Left ventricle myocardium inferior (tissue), 1 donor: ENCODE results near the gene FBXW8. TPM values are rescaled to one million over a fixed set of nuclear protein-coding genes. Genes with fewer than 3 reads are reported as not detected.

ENCODE experiments used
- DNase-seq: peaks from one replicate; pipeline ENCODE4 v3.0.0-alpha.2; 2020
- H3K27ac ChIP-seq: fragments of 200-600 bp; replicated peaks from 2 replicates; pipeline ENCODE4 v1.8.0; 2021
- H3K27me3 ChIP-seq: fragments of 200-600 bp; 2 replicates; pipeline ENCODE4 v1.8.0; 2021; ENCODE audit warnings: low read depth
- H3K36me3 ChIP-seq: fragments of 200-600 bp; 2 replicates; pipeline ENCODE4 v1.8.0; 2021
- H3K4me1 ChIP-seq: fragments of 200-600 bp; 2 replicates; pipeline ENCODE4 v1.8.0; 2021
- H3K4me3 ChIP-seq: fragments of 200-600 bp; 2 replicates; pipeline ENCODE4 v1.8.0; 2021; ENCODE audit warnings: mild to moderate bottlenecking, moderate library complexity
- H3K9me3 ChIP-seq: fragments of 200-600 bp; replicated peaks from 2 replicates; pipeline ENCODE4 v1.8.0; 2021
- intact Hi-C: fragments of 100-400 bp; cut with micrococcal nuclease; formaldehyde crosslinking; loops from one replicate; pipeline ENCODE4 v1.11.0; 2022
- total RNA-seq: library from RNA; stranded (reverse); fragmentation: NEBNext Ultra II Directional; extraction: Animal tissue kit (Norgen Biotek cat#: 25700); gene quantifications from one replicate; pipeline ENCODE4 v1.2.1, GENCODE V29; 2021
- TF ChIP-seq, protein P1 (sequence below): fragments of 200-600 bp; IDR thresholded peaks from 2 replicates; pipeline ENCODE4 v1.8.0; 2021; ENCODE audit warnings: antibody characterized with exemption, mild to moderate bottlenecking, borderline replicate concordance
- donor health status: DM: no; HTN: yes; CAD: no; lungs with severe emphysema.

FBXW8 gene
- total RNA-seq, 1 donor from 2014 or later, result 8.5 TPM

DNA sequence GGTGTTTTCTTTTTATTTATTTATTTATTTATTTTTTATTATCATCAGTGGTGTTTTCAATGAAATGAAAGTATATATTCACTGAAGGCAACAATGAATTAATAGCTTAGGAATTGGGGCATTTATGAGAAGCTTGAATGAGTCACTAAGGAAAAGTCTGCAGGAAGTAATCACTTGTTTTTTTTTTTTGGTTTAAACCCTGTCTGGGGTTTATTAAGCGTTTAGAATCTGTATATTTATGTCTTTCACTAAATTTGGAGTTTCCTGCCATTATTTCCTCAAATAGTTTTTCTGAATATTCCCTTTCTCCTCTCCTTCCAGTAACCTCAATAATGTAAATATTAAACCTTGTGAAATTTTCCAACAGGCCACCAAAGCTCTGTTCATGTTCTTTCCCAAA is 103.0 kb downstream of the FBXW8 start:
- H3K4me1 ChIP-seq, result peaks cover 11% of the 10 kb centered on the region
- no peak overlapping the region for H3K27ac ChIP-seq
- TF ChIP-seq, protein P1, sequence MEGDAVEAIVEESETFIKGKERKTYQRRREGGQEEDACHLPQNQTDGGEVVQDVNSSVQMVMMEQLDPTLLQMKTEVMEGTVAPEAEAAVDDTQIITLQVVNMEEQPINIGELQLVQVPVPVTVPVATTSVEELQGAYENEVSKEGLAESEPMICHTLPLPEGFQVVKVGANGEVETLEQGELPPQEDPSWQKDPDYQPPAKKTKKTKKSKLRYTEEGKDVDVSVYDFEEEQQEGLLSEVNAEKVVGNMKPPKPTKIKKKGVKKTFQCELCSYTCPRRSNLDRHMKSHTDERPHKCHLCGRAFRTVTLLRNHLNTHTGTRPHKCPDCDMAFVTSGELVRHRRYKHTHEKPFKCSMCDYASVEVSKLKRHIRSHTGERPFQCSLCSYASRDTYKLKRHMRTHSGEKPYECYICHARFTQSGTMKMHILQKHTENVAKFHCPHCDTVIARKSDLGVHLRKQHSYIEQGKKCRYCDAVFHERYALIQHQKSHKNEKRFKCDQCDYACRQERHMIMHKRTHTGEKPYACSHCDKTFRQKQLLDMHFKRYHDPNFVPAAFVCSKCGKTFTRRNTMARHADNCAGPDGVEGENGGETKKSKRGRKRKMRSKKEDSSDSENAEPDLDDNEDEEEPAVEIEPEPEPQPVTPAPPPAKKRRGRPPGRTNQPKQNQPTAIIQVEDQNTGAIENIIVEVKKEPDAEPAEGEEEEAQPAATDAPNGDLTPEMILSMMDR, result no peak
- no peak overlapping the region for H3K4me3 ChIP-seq
- no peaks in the 10 kb centered on the region for H3K27me3 ChIP-seq
- intact Hi-C loops, result no loop called here
- peaks cover 23% of the 10 kb centered on the region for H3K9me3 ChIP-seq
- no peak for DNase-seq
- H3K36me3 ChIP-seq, result peaks cover 47% of the 10 kb centered on the region

DNA sequence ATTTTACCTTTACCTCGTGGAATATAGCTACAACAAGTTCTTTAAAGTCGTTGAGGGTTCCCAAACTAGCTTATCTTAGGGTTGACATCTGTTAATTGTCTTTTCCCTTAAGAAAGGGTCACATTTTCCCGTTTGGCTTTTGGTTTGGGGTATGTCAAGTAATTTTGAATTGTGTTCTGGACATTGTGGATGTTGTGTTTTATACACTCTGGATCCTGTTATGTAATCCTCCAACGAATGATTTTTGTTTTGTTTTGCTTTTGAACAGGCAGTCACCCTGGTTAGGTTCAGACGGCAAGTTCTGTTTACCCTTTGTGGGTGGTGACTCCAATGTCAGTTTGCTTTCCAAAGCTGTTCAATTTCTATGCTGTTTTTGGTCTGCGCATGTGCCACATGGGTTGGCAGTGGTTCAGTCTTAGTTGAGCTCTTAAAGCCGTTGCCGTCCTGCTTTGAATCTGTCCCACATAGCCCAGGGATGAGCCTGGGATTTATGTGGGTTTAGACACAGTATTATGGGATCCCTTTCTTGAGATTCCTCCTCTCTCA is 103.7 kb downstream of the FBXW8 start:
- intact Hi-C loops, result no loop called here
- H3K9me3 ChIP-seq, result peaks cover 23% of the 10 kb centered on the region
- DNase-seq, result no peak
- H3K4me1 ChIP-seq, result peaks cover 11% of the 10 kb centered on the region
- no peak overlapping the region for H3K27ac ChIP-seq
- TF ChIP-seq, protein P1, result no peak
- peaks cover 47% of the 10 kb centered on the region for H3K36me3 ChIP-seq
- H3K27me3 ChIP-seq, result no peaks in the 10 kb centered on the region
- no peak overlapping the region for H3K4me3 ChIP-seq

DNA sequence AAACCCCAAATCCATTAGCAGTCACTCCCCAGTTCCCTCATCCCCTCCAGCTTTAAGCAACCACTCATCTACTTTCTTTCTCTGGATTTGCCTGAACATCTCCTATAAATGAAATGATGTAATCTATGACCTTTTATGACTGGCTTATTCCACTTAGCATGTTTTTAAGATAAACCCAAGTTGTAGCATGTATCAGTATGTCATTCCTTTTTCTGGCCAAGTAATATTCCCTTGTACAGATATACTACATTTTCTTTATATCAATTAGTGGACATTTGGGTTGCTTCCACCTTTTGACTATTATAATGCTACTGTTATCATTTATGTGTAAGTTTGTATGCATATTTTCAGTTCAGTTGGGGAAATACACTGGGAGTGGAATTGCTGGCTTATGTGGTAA is 105.1 kb downstream of the FBXW8 start:
- no peak overlapping the region for H3K27ac ChIP-seq
- intact Hi-C loops, result no loop called here
- H3K36me3 ChIP-seq, result peaks cover 38% of the 10 kb centered on the region
- H3K9me3 ChIP-seq, result peaks cover 23% of the 10 kb centered on the region
- H3K4me3 ChIP-seq, result no peak overlapping the region
- peaks cover 5% of the 10 kb centered on the region for H3K4me1 ChIP-seq
- H3K27me3 ChIP-seq, result no peaks in the 10 kb centered on the region
- TF ChIP-seq, protein P1, result no peak
- DNase-seq, result no peak

DNA sequence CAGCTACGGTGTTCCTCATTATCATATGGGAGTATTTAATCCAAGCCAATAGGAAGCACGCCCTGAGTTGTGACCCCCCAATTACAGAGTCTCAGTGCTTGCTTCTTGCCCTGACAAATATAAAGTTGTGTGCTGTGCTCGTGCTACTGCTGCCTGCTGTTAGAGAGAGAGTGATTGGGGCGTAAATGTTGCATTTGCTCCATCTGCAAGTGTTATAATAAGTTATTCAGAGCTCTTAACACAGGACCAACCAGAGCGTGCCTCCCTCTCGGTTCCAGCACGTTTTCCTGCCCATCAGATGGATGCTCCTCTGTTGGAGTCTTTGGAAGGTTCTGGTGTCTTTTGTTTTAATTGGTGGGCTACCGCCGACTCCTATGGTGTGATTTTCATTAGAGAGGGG is 107.1 kb downstream of the FBXW8 start:
- Histone ChIP-seq H3K27ac (no peak overlapping the region), H3K27me3 (no peaks in the 10 kb centered on the region), H3K4me3 (no peak overlapping the region), H3K36me3 (peaks cover 49% of the 10 kb centered on the region), H3K9me3 (peaks cover 23% of the 10 kb centered on the region), H3K4me1 (no peaks in the 10 kb centered on the region)
- no peak for DNase-seq
- intact Hi-C loops, result no loop called here
- TF ChIP-seq, protein P1, result no peak

DNA sequence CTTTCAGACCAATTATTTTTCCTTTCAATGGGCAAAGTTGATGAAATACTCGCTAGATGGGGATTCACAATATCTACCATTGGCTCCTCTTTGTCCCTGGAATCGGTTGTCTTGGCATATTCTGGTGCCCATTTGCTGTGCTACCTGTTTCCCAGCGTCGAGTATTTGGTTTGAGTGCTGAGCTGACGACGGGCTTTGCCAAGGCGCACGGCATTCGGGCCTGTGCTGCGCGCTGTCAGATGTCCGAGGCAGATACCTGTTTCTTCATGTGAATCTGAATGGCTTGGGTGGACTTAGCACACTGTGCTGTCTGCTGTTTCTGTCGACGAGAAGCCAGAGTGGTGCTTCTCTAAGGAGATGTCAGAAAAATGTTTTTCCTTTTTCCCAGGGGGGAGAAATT is 107.5 kb downstream of the FBXW8 start:
- no peaks in the 10 kb centered on the region for H3K27me3 ChIP-seq
- no peak for DNase-seq
- H3K9me3 ChIP-seq, result peaks cover 19% of the 10 kb centered on the region
- no peaks in the 10 kb centered on the region for H3K4me1 ChIP-seq
- no peak overlapping the region for H3K4me3 ChIP-seq
- H3K27ac ChIP-seq, result no peak overlapping the region
- TF ChIP-seq, protein P1, result no peak
- intact Hi-C loops, result no loop called here
- peaks cover 51% of the 10 kb centered on the region for H3K36me3 ChIP-seq
